Small intestine (tissue), 7 donors: Measurements from ENCODE around the gene C12orf56. TPM values are rescaled to one million over a fixed set of nuclear protein-coding genes. Genes with fewer than 3 reads are reported as not detected.
"Not testable (repeated sequence)": the region's sequence is repeated elsewhere in the genome, so short reads cannot be mapped to it uniquely, and the experiment has no call there.

Source experiments
- DNase-seq, 2 donors: peaks; one replicate each; pipeline versions ENCODE4 v3.0.0 to v3.0.0-alpha.2; 2013
- FAIRE-seq: peaks from 2 replicates; lab custom pipeline; 2012; peaks lifted over from hg19 to GRCh38; lab: Jason Lieb, UNC
- H3K27ac ChIP-seq, 3 donors: one replicate each; pipeline ENCODE4 v1.5.1; 2013; ENCODE audit warnings: low read length in 2 of 3, mild to moderate bottlenecking in 2 of 3, control low read depth in 1 of 3, inconsistent platforms in 1 of 3, low read depth in 1 of 3, moderate library complexity in 1 of 3
- H3K27me3 ChIP-seq, 3 donors: one replicate each; pipeline ENCODE4 v1.6.1; 2013; ENCODE audit warnings: low read length in 3 of 3, inconsistent platforms in 1 of 3; ENCODE audit not compliant: control insufficient read depth in 3 of 3, insufficient read depth in 3 of 3
- H3K36me3 ChIP-seq, 3 donors: one replicate each; pipeline ENCODE4 v1.6.1; 2013; ENCODE audit warnings: low read length in 3 of 3, inconsistent platforms in 1 of 3, low read depth in 1 of 3, mild to moderate bottlenecking in 1 of 3, moderate library complexity in 1 of 3; ENCODE audit not compliant: control insufficient read depth in 3 of 3, insufficient read depth in 2 of 3
- H3K4me1 ChIP-seq, 3 donors: one replicate each; pipeline ENCODE4 v1.6.1; 2013; ENCODE audit warnings: low read length in 2 of 3, inconsistent platforms in 1 of 3, low read depth in 1 of 3, mild to moderate bottlenecking in 1 of 3, moderate library complexity in 1 of 3; ENCODE audit not compliant: control insufficient read depth in 3 of 3, insufficient read depth in 2 of 3
- H3K4me3 ChIP-seq, 3 donors: one replicate each; pipeline ENCODE4 v1.5.1; 2013; ENCODE audit warnings: low read length in 3 of 3, control low read depth in 1 of 3, inconsistent platforms in 1 of 3, low read depth in 1 of 3, mild to moderate bottlenecking in 1 of 3, moderate library complexity in 1 of 3
- H3K9me3 ChIP-seq, 2 donors: one replicate each; pipeline ENCODE4 v1.6.1; 2013; ENCODE audit warnings: low read depth in 1 of 2, low read length in 1 of 2; ENCODE audit not compliant: control insufficient read depth in 2 of 2, insufficient read depth in 1 of 2
- WGBS, 3 donors: extraction: QIAGEN DNeasy Blood & Tissue Kit; methylation state at CpG; one replicate each; pipeline ENCODE4 v1.1.7; 2013; 5-methylcytosine and 5-hydroxymethylcytosine counted together
- polyA plus RNA-seq, 4 donors: library from polyadenylated mRNA; stranded (reverse) in 3 of 4; unstranded in 1 of 4; fragments of 200-250 nt in 3 of 4; fragments of 120-200 nt in 1 of 4; gene quantifications; one replicate each; pipeline versions ENCODE4 v1.2.1 to v1.2.3, GENCODE V29; 2013
- donor health status: healthy with polysubstance abuse.
- donor health status: control.
- donor health status: control.
- donor health status: Bipolar disorder and iron deficiency.
- donor health status: healthy.

Gene C12orf56
- polyA plus RNA-seq, 4 donors, result 0.04 TPM; not detected in 3

- Histone ChIP-seq H3K27ac (no peak overlapping the region), H3K4me1 (no peaks in the 10 kb centered on the region), H3K27me3 (peaks cover 0 to 2% (median 0%) of the 10 kb centered on the region in 3 donors), H3K4me3 (no peak overlapping the region), H3K9me3 (peaks cover 0 to 2% of the 10 kb centered on the region in 2 donors), H3K36me3 (no peaks in the 10 kb centered on the region)
- 79 to 84% (median 80%) methylated on average over 4 of the region's 4 CpGs for WGBS, 3 donors
- FAIRE-seq (no peak), DNase-seq (no peak)
These were observed 54.6 kb downstream of the C12orf56 start for GRCh38 chr12:64335886-64336466.

- DNase-seq (no peak), FAIRE-seq (no peak)
- H3K4me1 ChIP-seq, result no peaks in the 10 kb centered on the region
- no peaks in the 10 kb centered on the region for H3K27me3 ChIP-seq
- H3K36me3 ChIP-seq, result no peaks in the 10 kb centered on the region
- no peak overlapping the region for H3K27ac ChIP-seq
- H3K9me3 ChIP-seq, result no peaks in the 10 kb centered on the region
- 82 to 91% (median 89%) methylated on average over 2 of the region's 2 CpGs for WGBS, 3 donors
- H3K4me3 ChIP-seq, result no peak overlapping the region
These were observed 57.6 kb downstream of the C12orf56 start for GRCh38 chr12:64332938-64333337.

GRCh38 chr12:64332296-64332695, 58.3 kb downstream of the C12orf56 start:
- no peak for DNase-seq
- Histone ChIP-seq H3K9me3 (no peaks in the 10 kb centered on the region), H3K36me3 (no peaks in the 10 kb centered on the region), H3K27me3 (no peaks in the 10 kb centered on the region), H3K4me3 (no peak overlapping the region), H3K4me1 (no peaks in the 10 kb centered on the region), H3K27ac (no peak overlapping the region)
- 91 to 95% (median 93%) methylated on average over 5 of the region's 5 CpGs for WGBS, 3 donors
- FAIRE-seq, result no peak

DNA sequence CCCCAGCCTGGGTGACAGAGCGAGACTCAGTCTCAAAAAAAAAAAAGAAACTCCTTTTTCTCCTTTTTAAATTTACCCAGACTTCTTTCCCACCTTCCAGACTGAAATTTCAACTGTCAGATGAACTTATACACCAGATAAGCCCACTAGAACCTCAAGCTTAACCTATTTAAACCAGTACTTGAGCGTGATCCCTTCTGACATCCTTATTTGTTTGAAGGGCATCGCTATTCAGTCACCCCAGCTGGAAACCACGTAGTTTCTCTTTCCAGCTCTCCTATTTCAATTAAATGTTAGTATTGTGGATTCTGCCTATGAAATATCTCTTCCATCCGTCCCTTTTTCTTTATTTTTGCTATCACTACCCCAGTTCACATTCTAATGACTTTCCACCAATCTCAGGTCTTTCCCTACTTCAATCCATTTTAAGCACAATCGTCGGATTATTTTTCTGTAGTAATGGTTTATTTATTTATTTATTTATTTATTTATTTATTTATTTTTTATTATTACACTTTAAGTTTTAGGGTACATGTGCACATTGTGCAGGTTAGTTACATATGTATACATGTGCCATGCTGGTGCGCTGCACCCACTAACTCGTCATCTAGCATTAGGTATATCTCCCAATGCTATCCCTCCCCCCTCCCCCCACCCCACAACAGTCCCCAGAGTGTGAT, 61.4 kb downstream of the C12orf56 start:
- not testable (repeated sequence) for H3K4me3 ChIP-seq, H3K4me1 ChIP-seq, DNase-seq, H3K27ac ChIP-seq, H3K27me3 ChIP-seq, FAIRE-seq, H3K9me3 ChIP-seq, H3K36me3 ChIP-seq
- WGBS, 3 donors, result 81 to 88% (median 88%) methylated on average over 7 to 8 of the region's 9 CpGs

DNA sequence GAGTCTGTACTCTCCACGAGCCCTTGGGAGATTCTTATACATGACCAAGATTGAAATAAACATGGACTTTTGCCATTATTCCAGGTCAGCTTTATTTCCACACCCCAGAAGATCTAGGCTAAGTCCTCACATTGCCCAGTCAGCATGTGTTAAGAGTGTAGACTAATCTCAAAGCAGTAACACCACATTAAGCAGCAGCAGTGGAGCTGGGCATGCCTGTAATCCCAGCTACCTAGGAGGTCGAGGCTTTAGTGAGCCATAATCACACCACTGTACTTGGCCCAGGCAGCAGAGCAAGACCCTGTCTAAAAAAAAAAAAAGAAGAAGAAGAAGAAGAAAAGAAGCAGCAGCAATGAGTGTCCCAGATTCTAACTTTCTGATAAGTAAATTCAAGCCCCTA, 65.5 kb downstream of the C12orf56 start:
- no peak for DNase-seq
- Histone ChIP-seq H3K36me3 (no peaks in the 10 kb centered on the region), H3K4me1 (no peaks in the 10 kb centered on the region), H3K9me3 (no peaks in the 10 kb centered on the region), H3K27me3 (no peaks in the 10 kb centered on the region), H3K4me3 (no peak overlapping the region), H3K27ac (no peak overlapping the region)
- 22 to 58% (median 44%) methylated on average over 2 of the region's 2 CpGs for WGBS, 3 donors
- FAIRE-seq, result no peak

- Histone ChIP-seq H3K27me3 (no peaks in the 10 kb centered on the region), H3K9me3 (no peaks in the 10 kb centered on the region), H3K4me3 (no peak overlapping the region), H3K36me3 (no peaks in the 10 kb centered on the region), H3K4me1 (no peaks in the 10 kb centered on the region), H3K27ac (no peak overlapping the region)
- DNase-seq, result no peak
- FAIRE-seq, result no peak
- 58 to 79% (median 60%) methylated on average over 3 of the region's 3 CpGs for WGBS, 3 donors
These were observed 66.9 kb downstream of the C12orf56 start for GRCh38 chr12:64323476-64324225.

GRCh38 chr12:64323006-64323405, 67.6 kb downstream of the C12orf56 start:
- no peak for DNase-seq
- no peaks in the 10 kb centered on the region for H3K4me1 ChIP-seq
- H3K27me3 ChIP-seq, result no peaks in the 10 kb centered on the region
- H3K36me3 ChIP-seq, result no peaks in the 10 kb centered on the region
- H3K9me3 ChIP-seq, result no peaks in the 10 kb centered on the region
- H3K27ac ChIP-seq, result no peak overlapping the region
- no peak for FAIRE-seq
- 53 to 76% (median 60%) methylated on average over 4 of the region's 4 CpGs for WGBS, 3 donors
- H3K4me3 ChIP-seq, result no peak overlapping the region

GRCh38 chr12:64320611-64321010, 69.9 kb downstream of the C12orf56 start:
- DNase-seq (no peak), FAIRE-seq (no peak)
- Histone ChIP-seq H3K27ac (no peak overlapping the region), H3K27me3 (no peaks in the 10 kb centered on the region), H3K9me3 (no peaks in the 10 kb centered on the region), H3K4me3 (no peak overlapping the region), H3K36me3 (no peaks in the 10 kb centered on the region), H3K4me1 (no peaks in the 10 kb centered on the region)
- WGBS, 3 donors, result 39 to 43% (median 39%) methylated on average over 1 of the region's 1 CpG
